ENCODE results near the gene ZFAND4.
"Not testable (repeated sequence)": the region's sequence is repeated elsewhere in the genome, so short reads cannot be mapped to it uniquely, and the experiment has no call there.

The ZFAND4 gene

GRCh38 chr10:45586028-45586824 lies 86.3 kb downstream of the ZFAND4 start:
- DNase-seq, result no peak

- DNase-seq, result no peak
These were observed 87.4 kb downstream of the ZFAND4 start for GRCh38 chr10:45585131-45585530.

DNA sequence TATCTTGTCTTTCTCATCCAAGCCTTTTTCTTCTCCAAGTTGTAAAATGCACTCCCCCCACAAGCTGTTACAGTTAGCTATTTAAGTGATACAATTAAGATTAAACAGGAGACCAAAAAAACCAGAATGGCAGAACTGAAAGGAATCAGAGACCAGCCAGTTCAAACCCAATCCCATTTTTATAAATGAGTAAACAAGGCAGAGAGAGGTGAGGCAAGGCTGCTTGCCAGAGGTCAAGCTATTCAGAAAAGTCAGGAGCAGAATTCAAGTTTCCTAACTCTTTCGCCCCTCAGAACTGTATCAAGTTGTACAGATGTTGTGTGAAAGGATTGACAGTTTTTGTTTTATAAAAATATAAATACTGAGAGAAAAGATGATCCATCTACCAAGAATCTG lies 90.2 kb downstream of the ZFAND4 start:
- no peak for DNase-seq

GRCh38 chr10:45581582-45582385 lies 90.8 kb downstream of the ZFAND4 start:
- no peak for DNase-seq

- DNase-seq, result no peak
These were observed 91.4 kb downstream of the ZFAND4 start for GRCh38 chr10:45581216-45581549.

GRCh38 chr10:45580371-45581215 lies 92.0 kb downstream of the ZFAND4 start:
- no peak for DNase-seq

DNA sequence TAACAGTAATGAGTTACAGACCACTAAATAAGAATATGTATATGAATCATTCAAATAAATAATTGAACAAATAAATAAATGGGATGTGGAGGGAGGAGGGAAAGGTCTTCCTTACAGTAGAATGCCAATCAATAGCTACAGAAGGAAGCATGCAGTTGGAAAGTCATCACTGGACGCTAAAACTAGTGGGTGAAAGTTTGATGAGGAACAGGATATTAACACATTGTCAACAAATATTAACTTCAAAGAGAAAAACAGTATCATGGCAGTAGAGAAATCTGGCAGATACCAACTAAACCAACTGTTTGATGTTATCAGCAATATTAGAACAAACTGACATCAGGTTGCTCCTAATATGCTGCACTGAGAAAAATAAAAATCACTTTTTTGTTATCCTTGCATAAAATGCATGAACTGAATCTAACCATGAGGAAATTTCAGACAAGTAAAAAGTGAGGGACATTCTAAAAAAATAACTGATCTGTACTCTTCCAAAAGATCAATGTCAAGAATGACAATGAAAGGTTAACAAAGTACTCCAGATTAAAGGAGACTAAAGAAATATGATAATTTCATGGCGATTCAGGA lies 94.1 kb downstream of the ZFAND4 start:
- no peak for DNase-seq

DNA sequence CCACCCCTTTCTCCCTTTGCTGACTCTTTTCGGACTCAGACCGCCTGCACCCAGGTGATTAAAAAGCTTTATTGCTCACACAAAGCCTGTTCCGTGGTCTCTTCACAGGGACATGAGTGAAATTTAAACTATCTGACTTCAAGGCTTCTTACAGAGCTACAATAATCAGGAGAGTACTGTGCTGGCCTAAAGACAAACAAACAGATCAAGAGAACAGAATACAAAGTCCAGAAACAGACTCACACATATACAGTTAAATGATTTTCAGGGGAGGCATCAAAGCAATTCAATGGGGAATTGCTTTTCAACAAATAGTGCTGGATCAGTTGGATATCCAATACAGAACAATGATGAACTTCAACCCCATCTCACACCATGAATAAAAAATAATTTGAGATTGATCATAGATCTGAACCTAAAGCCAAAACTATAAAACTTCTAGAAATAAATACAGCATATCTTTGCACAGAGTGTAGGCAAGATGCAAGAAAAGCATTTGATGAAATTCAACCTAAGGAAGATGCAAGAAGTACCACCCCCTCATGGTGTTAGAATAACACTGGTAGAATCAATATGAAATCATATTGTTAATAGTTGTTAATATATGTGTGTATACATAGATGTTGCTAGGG lies 96.5 kb downstream of the ZFAND4 start:
- DNase-seq, result no peak

GRCh38 chr10:45575032-45575761 lies 97.4 kb downstream of the ZFAND4 start:
- not testable (repeated sequence) for DNase-seq

DNA sequence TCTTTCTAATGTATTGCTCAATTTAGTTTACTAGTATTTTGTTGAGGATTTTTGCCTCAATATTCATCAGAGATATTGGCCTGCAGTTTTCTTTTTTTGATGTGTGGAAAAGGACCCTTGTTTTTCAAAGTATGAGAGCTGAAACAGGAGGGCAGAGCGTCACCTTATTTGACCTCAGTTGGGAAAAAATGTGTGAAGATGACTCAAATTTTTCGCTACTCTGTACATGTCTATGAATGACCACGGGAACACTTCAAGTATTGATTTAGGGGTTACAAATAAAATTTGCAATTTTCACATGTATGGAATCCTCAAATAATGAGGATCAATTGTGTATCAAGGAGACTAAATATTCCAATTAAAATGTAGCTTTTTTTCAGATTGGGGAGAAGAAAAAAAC lies 103.1 kb downstream of the ZFAND4 start:
- no peak for DNase-seq

DNA sequence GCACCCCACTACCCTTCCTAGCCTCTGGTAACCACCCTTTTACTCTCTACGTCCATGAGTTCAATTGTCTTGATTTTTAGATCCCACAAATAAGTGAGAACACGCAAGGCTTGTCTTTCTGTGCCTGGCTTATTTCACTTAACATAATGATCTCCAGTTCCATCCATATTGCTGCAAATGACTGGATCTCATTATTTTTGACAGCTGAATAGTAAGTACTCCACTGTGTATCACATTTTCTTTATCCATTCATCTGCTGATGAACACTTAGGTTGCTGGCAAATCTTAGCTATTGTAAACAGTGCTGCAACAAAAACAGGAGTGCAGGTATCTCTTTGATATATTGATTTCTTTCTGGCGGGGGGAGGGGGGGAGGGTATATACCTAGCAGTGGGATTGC lies 106.2 kb downstream of the ZFAND4 start:
- DNase-seq, result no peak

All from DMS79 (cell line).